GM12891 (cell line): Measurements from ENCODE around the gene ZNF587B.
"Not testable (repeated sequence)": the region's sequence is repeated elsewhere in the genome, so short reads cannot be mapped to it uniquely, and the experiment has no call there.

Experiments
- PAX5 ChIP-seq: IDR thresholded peaks from 2 replicates; pipeline ENCODE4 v1.6.1; 2011; ENCODE audit warnings: low read length, moderate library complexity, mild to moderate bottlenecking; ENCODE audit not compliant: insufficient read depth, severe bottlenecking
- POLR2A ChIP-seq: IDR thresholded peaks from 2 replicates; pipeline ENCODE4 v1.6.1; 2011; ENCODE audit warnings: low read depth, low read length, control low read depth
- POLR2AphosphoS5 ChIP-seq: IDR thresholded peaks from 2 replicates; pipeline ENCODE4 v1.6.1; 2011; ENCODE audit warnings: low read depth, low read length, control low read depth
- POU2F2 ChIP-seq: IDR thresholded peaks from 2 replicates; pipeline ENCODE4 v1.6.1; 2011; ENCODE audit warnings: low read depth, mild to moderate bottlenecking, control low read depth, low read length, moderate library complexity
- SPI1 ChIP-seq: IDR thresholded peaks from 2 replicates; pipeline ENCODE4 v1.6.1; 2011; ENCODE audit warnings: low read depth, low read length, control low read depth
- TAF1 ChIP-seq: IDR thresholded peaks from 2 replicates; pipeline ENCODE4 v1.6.1; 2011; ENCODE audit warnings: low read depth, low read length, control low read depth

DNA sequence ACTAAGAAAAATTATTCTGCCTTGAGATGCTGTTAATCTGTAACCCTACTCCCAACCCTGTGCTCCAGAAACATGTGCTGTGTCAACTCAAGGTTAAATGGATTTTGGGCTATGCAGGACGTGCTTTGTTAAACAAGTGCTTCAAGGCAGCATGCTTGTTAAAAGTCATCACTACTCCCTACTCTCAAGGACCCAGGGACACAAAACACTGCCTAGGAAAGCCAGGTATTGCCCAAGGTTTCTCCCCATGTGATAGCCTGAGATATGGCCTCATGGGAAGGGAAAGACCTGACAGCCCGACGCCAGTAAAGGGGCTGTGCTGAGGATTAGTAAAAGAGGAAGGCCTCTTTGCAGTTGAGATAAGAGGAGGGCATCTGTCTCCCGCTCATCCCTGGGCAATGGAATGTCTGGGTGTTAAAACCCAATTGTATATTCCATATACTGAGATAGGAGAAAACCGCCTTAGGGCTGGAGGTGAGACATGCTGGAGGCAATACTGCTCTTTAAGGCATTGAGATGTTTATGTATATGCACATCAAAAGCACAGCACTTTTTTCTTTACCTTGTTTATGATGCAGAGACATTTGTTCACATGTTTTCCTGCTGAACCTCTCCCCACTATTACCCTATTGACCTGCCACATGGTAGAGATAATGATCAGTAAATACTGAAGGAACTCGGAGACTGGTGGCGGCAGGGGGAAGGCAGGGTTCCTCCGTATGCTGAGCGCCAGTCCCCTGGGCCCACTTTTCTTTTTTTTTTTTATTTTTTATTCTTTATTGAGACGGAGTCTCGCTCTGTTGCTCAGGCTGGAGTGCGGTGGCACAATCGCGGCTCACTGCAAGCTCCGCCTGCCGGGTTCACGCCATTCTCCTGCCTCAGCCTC lies 19.4 kb upstream of the ZNF587B start:
- not testable (repeated sequence) for TF ChIP-seq POLR2AphosphoS5, POLR2A, SPI1, TAF1, POU2F2, PAX5
